Measurements from ENCODE around the gene ORM2.

GRCh38 chr9:114288193-114289091, 41.2 kb upstream of the ORM2 start:
- no peak for TF ChIP-seq POLR2A (IDR thresholded peaks at IDR 0.05; ENCODE audit: low read depth, low read length)
- no peak for TF ChIP-seq POLR2AphosphoS5 (IDR thresholded peaks at IDR 0.05; ENCODE audit: low read depth, low read length)
- TF ChIP-seq TAF1 (IDR thresholded peaks at IDR 0.05; ENCODE audit: borderline replicate concordance, low read depth, low read length) = no peak
